GM20000 (cell line): Measurements from ENCODE around the gene HSD3B2.

Experiments used
- DNase-seq: peaks from one replicate; pipeline ENCODE4 v3.0.0; 2012; ENCODE audit warnings: low spot score
- TF ChIP-seq, protein P1 (sequence below): IDR thresholded peaks from 2 replicates; pipeline ENCODE4 v1.5.1; 2012; ENCODE audit warnings: mild to moderate bottlenecking, control low read depth; ENCODE audit errors: extremely low read depth, missing control alignments

HSD3B2 gene

GRCh38 chr1:119384591-119384990 lies 30.4 kb upstream of the HSD3B2 start:
- DNase-seq: no peak
- TF ChIP-seq, protein P1, sequence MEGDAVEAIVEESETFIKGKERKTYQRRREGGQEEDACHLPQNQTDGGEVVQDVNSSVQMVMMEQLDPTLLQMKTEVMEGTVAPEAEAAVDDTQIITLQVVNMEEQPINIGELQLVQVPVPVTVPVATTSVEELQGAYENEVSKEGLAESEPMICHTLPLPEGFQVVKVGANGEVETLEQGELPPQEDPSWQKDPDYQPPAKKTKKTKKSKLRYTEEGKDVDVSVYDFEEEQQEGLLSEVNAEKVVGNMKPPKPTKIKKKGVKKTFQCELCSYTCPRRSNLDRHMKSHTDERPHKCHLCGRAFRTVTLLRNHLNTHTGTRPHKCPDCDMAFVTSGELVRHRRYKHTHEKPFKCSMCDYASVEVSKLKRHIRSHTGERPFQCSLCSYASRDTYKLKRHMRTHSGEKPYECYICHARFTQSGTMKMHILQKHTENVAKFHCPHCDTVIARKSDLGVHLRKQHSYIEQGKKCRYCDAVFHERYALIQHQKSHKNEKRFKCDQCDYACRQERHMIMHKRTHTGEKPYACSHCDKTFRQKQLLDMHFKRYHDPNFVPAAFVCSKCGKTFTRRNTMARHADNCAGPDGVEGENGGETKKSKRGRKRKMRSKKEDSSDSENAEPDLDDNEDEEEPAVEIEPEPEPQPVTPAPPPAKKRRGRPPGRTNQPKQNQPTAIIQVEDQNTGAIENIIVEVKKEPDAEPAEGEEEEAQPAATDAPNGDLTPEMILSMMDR: no peak

GRCh38 chr1:119385650-119386049 lies 29.3 kb upstream of the HSD3B2 start:
- TF ChIP-seq, protein P1: no peak
- no peak for DNase-seq

- TF ChIP-seq, protein P1: no peak
- DNase-seq: no peak
Measured at GRCh38 chr1:119387858-119388257, 27.1 kb upstream of the HSD3B2 start.

- no peak for DNase-seq
- TF ChIP-seq, protein P1: no peak
Measured at GRCh38 chr1:119388450-119388849, 26.5 kb upstream of the HSD3B2 start.

DNA sequence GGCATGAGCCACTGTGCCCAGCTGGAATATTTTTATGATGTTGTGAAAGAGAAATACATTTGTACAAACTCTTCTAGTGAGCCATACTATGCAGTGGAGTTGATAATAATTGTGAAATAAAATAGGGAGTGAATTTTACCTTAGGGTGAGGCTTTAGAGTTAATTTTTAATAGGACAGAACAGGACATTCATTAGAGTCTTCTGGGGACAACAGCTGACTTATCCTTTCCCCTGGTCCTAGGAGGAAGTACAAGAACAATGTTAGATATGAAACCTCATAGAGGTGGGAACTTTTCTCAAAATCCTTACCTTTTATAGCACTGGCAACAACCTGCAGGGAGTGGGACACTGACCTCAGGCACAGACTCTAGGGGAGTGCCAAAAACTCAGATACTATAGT lies 24.4 kb upstream of the HSD3B2 start:
- TF ChIP-seq, protein P1: no peak
- DNase-seq: no peak

- no peak for DNase-seq
- TF ChIP-seq, protein P1: no peak
Measured at GRCh38 chr1:119391749-119392148, 23.2 kb upstream of the HSD3B2 start.

GRCh38 chr1:119394085-119394484 lies 20.9 kb upstream of the HSD3B2 start:
- TF ChIP-seq, protein P1: no peak
- no peak for DNase-seq
